Panc1 (cell line): ENCODE results near the gene SLC12A4. TPM values are rescaled to one million over a fixed set of nuclear protein-coding genes. Genes with fewer than 3 reads are reported as not detected.

Source experiments
- ATAC-seq: fragments of 200-7000 bp; cut with Tn5 transposase; 2 replicates; pipeline ENCODE4 v1.9.1; 2020; ENCODE audit warnings: mild to moderate bottlenecking, moderate library complexity
- BruUV-seq: library from RNA; stranded (reverse); fragments of 400-500 nt; replicated peaks from 2 replicates; lab custom pipeline; 2021; lab: Mats Ljungman, UMichigan
- CTCF ChIA-PET: fragments of 300-600 bp; sonication (Branson Sonifier 250); formaldehyde crosslinking; loops from one replicate; lab custom pipeline; 2022; ENCODE audit warnings: antibody characterized with exemption; lab: Charles Lee
- POLR2A ChIA-PET: fragments of 300-600 bp; sonication (Branson Sonifier 250); formaldehyde crosslinking; loops from one replicate; lab custom pipeline; 2022; ENCODE audit warnings: antibody characterized with exemption; lab: Charles Lee
- DNase-seq: peaks from one replicate; pipeline ENCODE4 v3.0.0-alpha.2; 2010; ENCODE audit warnings: low read depth, low spot score
- H3K27ac ChIP-seq: 2 replicates; pipeline ENCODE4 v1.5.1; 2011; ENCODE audit warnings: mild to moderate bottlenecking, low read length, inconsistent platforms
- H3K27me3 ChIP-seq: fragments of 200-500 bp; sonication (Bioruptor generic); 2 replicates; pipeline ENCODE4 v1.6.0; 2014; ENCODE audit warnings: low read length, inconsistent platforms; ENCODE audit not compliant: control insufficient read depth, insufficient read depth
- H3K36me3 ChIP-seq: fragments of 200-500 bp; sonication (Bioruptor generic); 2 replicates; pipeline ENCODE4 v1.5.1; 2014; ENCODE audit warnings: inconsistent platforms, mild to moderate bottlenecking, low read length, moderate library complexity; ENCODE audit not compliant: control insufficient read depth, insufficient read depth
- H3K4me1 ChIP-seq: 2 replicates; pipeline ENCODE4 v1.5.1; 2011; ENCODE audit warnings: inconsistent platforms, mild to moderate bottlenecking, low read length, moderate library complexity; ENCODE audit not compliant: control insufficient read depth, insufficient read depth
- H3K4me3 ChIP-seq, 2 experiments: 2 replicates each; pipeline ENCODE4 v1.5.1; 2011 to 2012; ENCODE audit warnings: low read depth in 2 of 2, low read length in 2 of 2, mild to moderate bottlenecking in 2 of 2, inconsistent platforms in 1 of 2, moderate library complexity in 1 of 2
- H3K9me3 ChIP-seq: fragments of 200-500 bp; sonication (Bioruptor generic); 2 replicates; pipeline ENCODE4 v1.5.1; 2014; ENCODE audit warnings: low read depth, mild to moderate bottlenecking, inconsistent platforms, low read length, moderate library complexity; ENCODE audit not compliant: control insufficient read depth, insufficient read depth
- POLR2AphosphoS5 ChIP-seq: IDR thresholded peaks from 2 replicates; pipeline ENCODE4 v1.6.1; 2012; ENCODE audit warnings: mild to moderate bottlenecking, low read depth, low read length, moderate library complexity
- SIN3A ChIP-seq: IDR thresholded peaks from 2 replicates; pipeline ENCODE4 v1.6.1; 2012; ENCODE audit warnings: low read depth, mild to moderate bottlenecking, low read length, moderate library complexity, borderline replicate concordance; ENCODE audit not compliant: insufficient read depth
- TCF7L2 ChIP-seq: IDR thresholded peaks from 2 replicates; pipeline ENCODE4 v1.6.1; 2011; ENCODE audit warnings: mild to moderate bottlenecking, low read depth, low read length, inconsistent platforms
- in situ Hi-C: cut with HindIII; loops from 2 replicates; pipeline ENCODE4 v1.10.0; 2016; ENCODE audit warnings: low sequenced_read_pairs, low pct_unique_long_range_greater_than_20kb
- intact Hi-C: fragments of 100-400 bp; cut with micrococcal nuclease; formaldehyde crosslinking; loops from one replicate; pipeline ENCODE4 v1.10.0; 2022; ENCODE audit not compliant: unreplicated experiment
- total RNA-seq: library from RNA; stranded (reverse); gene quantifications from one replicate; pipeline ENCODE4 v1.2.1, GENCODE V29; 2021; ENCODE audit not compliant: unreplicated experiment
- TF ChIP-seq, protein P1 (sequence below), 2 experiments: IDR thresholded peaks; 2 replicates each; pipeline ENCODE4 v1.6.1; 2011 to 2012; ENCODE audit warnings: low read depth in 2 of 2, control low read depth in 1 of 2, low read length in 1 of 2, mild to moderate bottlenecking in 1 of 2, moderate library complexity in 1 of 2; ENCODE audit not compliant: insufficient read depth in 1 of 2
- TF ChIP-seq, protein P2 (sequence below): fragments of 450-650 bp; IDR thresholded peaks from 2 replicates; pipeline ENCODE4 v1.5.1; 2017; ENCODE audit warnings: mild to moderate bottlenecking

Gene SLC12A4
- total RNA-seq, 1 experiment from 2014 or later = 31.8 TPM

DNA sequence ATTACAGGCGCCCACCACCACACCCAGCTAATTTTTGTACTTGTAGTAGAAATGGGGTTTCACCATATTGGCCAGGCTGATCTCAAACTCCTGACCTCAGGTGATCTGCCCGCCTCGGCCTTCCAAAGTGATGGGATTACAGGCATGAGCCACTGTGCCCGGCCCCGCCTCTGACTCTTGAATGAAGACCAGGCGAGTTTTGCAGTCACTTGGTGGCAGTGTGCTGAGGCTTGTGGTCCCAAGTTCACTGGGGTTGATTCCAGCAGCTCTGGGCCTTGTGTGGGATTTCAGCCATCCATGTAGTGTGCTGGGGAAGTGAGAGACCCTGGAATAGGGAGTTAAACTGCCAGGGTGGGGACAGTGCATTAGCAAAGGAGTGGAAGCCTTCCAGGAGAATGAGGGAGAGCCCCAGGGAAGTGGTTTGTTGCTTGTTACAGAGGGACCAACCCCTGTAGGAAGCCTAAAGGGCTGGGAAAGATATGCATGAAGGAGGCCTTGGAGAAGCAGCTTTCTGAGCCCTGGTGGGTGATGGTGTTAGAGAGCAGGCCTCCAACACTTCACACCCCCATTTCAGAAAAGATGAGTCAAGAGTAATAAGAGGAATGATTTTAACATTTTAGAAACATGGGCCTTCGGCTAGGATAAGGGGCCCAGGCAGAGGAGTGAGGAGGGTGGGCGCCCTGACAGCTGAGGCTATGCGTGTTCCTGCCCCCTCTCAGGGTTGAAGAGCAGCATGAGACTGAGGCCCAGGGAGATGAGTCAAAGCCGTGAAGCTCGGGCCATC lies 60.8 kb downstream of the SLC12A4 start:
- BruUV-seq = no TSS peak
- CTCF ChIA-PET = interaction anchor here (0.6 to 0.7 kb wide), 3 partner anchors 76 to 336 kb away, joined by 3 to 8 read pairs (median 4); no protein-coding TSS in a partner anchor
- in situ Hi-C loops = no loop called here
- no peaks in the 10 kb centered on the region for H3K9me3 ChIP-seq
- POLR2A ChIA-PET = no interaction called here
- no peak overlapping the region for H3K4me3 ChIP-seq
- H3K27ac ChIP-seq = no peak overlapping the region
- H3K36me3 ChIP-seq = no peaks in the 10 kb centered on the region
- intact Hi-C loops = no loop called here
- DNase-seq = no peak
- TF ChIP-seq TCF7L2 (no peak), POLR2AphosphoS5 (no peak), SIN3A (no peak)
- TF ChIP-seq, protein P1, sequence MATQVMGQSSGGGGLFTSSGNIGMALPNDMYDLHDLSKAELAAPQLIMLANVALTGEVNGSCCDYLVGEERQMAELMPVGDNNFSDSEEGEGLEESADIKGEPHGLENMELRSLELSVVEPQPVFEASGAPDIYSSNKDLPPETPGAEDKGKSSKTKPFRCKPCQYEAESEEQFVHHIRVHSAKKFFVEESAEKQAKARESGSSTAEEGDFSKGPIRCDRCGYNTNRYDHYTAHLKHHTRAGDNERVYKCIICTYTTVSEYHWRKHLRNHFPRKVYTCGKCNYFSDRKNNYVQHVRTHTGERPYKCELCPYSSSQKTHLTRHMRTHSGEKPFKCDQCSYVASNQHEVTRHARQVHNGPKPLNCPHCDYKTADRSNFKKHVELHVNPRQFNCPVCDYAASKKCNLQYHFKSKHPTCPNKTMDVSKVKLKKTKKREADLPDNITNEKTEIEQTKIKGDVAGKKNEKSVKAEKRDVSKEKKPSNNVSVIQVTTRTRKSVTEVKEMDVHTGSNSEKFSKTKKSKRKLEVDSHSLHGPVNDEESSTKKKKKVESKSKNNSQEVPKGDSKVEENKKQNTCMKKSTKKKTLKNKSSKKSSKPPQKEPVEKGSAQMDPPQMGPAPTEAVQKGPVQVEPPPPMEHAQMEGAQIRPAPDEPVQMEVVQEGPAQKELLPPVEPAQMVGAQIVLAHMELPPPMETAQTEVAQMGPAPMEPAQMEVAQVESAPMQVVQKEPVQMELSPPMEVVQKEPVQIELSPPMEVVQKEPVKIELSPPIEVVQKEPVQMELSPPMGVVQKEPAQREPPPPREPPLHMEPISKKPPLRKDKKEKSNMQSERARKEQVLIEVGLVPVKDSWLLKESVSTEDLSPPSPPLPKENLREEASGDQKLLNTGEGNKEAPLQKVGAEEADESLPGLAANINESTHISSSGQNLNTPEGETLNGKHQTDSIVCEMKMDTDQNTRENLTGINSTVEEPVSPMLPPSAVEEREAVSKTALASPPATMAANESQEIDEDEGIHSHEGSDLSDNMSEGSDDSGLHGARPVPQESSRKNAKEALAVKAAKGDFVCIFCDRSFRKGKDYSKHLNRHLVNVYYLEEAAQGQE (IDR thresholded peaks at IDR 0.05; ENCODE audit: insufficient read depth in 1 of 2, low read depth in 2 of 2, low read length in 1 of 2) = no peak
- TF ChIP-seq, protein P2, sequence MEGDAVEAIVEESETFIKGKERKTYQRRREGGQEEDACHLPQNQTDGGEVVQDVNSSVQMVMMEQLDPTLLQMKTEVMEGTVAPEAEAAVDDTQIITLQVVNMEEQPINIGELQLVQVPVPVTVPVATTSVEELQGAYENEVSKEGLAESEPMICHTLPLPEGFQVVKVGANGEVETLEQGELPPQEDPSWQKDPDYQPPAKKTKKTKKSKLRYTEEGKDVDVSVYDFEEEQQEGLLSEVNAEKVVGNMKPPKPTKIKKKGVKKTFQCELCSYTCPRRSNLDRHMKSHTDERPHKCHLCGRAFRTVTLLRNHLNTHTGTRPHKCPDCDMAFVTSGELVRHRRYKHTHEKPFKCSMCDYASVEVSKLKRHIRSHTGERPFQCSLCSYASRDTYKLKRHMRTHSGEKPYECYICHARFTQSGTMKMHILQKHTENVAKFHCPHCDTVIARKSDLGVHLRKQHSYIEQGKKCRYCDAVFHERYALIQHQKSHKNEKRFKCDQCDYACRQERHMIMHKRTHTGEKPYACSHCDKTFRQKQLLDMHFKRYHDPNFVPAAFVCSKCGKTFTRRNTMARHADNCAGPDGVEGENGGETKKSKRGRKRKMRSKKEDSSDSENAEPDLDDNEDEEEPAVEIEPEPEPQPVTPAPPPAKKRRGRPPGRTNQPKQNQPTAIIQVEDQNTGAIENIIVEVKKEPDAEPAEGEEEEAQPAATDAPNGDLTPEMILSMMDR = no peak
- ATAC-seq = no peak
- no peaks in the 10 kb centered on the region for H3K4me1 ChIP-seq
- H3K27me3 ChIP-seq = no peaks in the 10 kb centered on the region

DNA sequence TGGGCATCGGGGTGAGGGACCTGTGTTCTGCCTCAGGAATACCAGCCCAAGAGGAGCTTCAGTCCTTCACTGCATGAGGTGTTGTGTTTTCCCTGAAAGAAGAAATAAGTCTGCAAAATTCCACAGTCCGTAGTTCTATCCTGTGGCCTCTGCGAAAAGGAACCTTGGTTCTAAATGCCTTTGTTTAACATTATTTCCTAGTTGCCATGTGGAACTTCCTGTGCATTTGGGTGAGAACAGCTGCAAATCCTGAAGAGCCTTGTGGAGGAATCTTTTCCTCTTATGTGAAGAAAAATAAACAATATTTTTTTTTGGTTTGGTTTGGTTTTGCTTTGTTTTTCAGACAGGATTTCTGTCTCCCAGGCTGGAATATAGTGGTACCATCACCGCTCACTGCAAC lies 65.6 kb downstream of the SLC12A4 start:
- POLR2A ChIA-PET = no interaction called here
- CTCF ChIA-PET = no interaction called here
- no peak for TF ChIP-seq SIN3A
- TF ChIP-seq, protein P2 = no peak
- no peak for TF ChIP-seq TCF7L2
- TF ChIP-seq, protein P1 (IDR thresholded peaks at IDR 0.05; ENCODE audit: insufficient read depth in 1 of 2, low read depth in 2 of 2, low read length in 1 of 2) = no peak
- no peak for TF ChIP-seq POLR2AphosphoS5
- Histone ChIP-seq H3K4me3 (no peak overlapping the region), H3K4me1 (no peaks in the 10 kb centered on the region), H3K36me3 (no peaks in the 10 kb centered on the region), H3K27me3 (no peaks in the 10 kb centered on the region), H3K27ac (no peak overlapping the region), H3K9me3 (no peaks in the 10 kb centered on the region)
- in situ Hi-C loops = no loop called here
- DNase-seq = no peak
- ATAC-seq = no peak
- intact Hi-C loops = no loop called here
- BruUV-seq = no TSS peak
